ENCODE measurements around the gene ITPA. TPM values are rescaled to one million over a fixed set of nuclear protein-coding genes. Genes with fewer than 3 reads are reported as not detected.

The ITPA gene
- total RNA-seq, 3 donors from 2014 or later: 35.2 to 43.6 (median 39.1) TPM

DNA sequence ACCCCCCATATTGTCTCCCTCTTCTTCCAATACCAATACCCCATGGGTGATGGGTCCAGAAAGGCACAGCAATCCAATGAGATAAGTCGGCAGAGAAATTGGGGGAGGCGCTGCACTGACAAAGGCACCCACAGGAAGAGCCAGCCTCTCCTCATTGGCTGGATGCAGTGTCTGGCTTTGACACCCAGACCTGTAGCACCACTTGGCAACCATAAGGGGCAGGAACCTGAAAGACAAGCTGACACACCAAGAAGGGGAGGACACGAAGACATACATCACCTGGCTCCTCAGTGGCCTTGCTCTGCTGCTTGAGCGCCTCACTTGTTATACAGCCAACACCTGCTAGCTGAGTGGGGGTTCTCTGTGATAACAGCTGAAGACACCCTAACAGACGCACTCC is 49.1 kb downstream of the ITPA start:
- intact Hi-C loops (cut with DNase I; ENCODE audit: low total_unique reads): no loop called here
- H3K27me3 ChIP-seq: no peaks in the 10 kb centered on the region
- H3K4me1 ChIP-seq: no peaks in the 10 kb centered on the region
- H3K36me3 ChIP-seq: peaks cover 12% of the 10 kb centered on the region
- no peak overlapping the region for H3K27ac ChIP-seq
- H3K4me3 ChIP-seq: no peak overlapping the region
- TF ChIP-seq, protein P1, sequence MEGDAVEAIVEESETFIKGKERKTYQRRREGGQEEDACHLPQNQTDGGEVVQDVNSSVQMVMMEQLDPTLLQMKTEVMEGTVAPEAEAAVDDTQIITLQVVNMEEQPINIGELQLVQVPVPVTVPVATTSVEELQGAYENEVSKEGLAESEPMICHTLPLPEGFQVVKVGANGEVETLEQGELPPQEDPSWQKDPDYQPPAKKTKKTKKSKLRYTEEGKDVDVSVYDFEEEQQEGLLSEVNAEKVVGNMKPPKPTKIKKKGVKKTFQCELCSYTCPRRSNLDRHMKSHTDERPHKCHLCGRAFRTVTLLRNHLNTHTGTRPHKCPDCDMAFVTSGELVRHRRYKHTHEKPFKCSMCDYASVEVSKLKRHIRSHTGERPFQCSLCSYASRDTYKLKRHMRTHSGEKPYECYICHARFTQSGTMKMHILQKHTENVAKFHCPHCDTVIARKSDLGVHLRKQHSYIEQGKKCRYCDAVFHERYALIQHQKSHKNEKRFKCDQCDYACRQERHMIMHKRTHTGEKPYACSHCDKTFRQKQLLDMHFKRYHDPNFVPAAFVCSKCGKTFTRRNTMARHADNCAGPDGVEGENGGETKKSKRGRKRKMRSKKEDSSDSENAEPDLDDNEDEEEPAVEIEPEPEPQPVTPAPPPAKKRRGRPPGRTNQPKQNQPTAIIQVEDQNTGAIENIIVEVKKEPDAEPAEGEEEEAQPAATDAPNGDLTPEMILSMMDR (IDR thresholded peaks at IDR 0.05): no peak
- TF ChIP-seq POLR2AphosphoS5 (IDR thresholded peaks at IDR 0.05) (no peak), POLR2A (IDR thresholded peaks at IDR 0.05) (no peak)
- H3K9me3 ChIP-seq: no peaks in the 10 kb centered on the region
- no peak for DNase-seq (ENCODE audit: low spot score in 2 of 2)

DNA sequence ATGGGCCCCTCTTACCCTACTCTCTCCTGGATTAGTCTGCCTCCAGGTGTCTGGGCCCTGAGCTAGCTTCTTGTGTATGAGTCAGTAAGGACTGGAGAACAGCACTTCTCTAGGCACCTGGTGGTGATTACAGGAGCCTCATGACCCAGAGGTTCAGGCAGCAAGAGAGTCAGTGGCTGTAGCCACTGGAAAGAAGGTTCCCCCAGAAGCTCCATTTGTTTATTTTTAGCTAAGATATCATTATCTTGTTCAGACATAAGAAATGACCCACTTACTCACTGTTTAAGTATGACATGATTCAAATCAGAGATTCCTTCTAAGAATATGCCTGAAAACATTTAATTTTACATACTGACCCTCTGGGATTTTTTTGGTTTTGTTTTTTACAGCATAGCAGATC is 53.3 kb downstream of the ITPA start:
- Histone ChIP-seq H3K4me3 (no peak overlapping the region), H3K27ac (no peak overlapping the region), H3K36me3 (no peaks in the 10 kb centered on the region), H3K27me3 (no peaks in the 10 kb centered on the region), H3K4me1 (no peaks in the 10 kb centered on the region), H3K9me3 (no peaks in the 10 kb centered on the region)
- intact Hi-C loops (cut with DNase I; ENCODE audit: low total_unique reads): no loop called here
- no peak for TF ChIP-seq POLR2A (IDR thresholded peaks at IDR 0.05)
- TF ChIP-seq, protein P1 (IDR thresholded peaks at IDR 0.05): no peak
- TF ChIP-seq POLR2AphosphoS5 (IDR thresholded peaks at IDR 0.05): no peak
- no peak for DNase-seq (ENCODE audit: low spot score in 2 of 2)

GRCh38 chr20:3270051-3270450 is 60.8 kb downstream of the ITPA start:
- H3K4me1 ChIP-seq: no peaks in the 10 kb centered on the region
- DNase-seq (ENCODE audit: low spot score in 2 of 2): no peak
- no peaks in the 10 kb centered on the region for H3K36me3 ChIP-seq
- no peak for TF ChIP-seq POLR2AphosphoS5 (IDR thresholded peaks at IDR 0.05)
- no peak for TF ChIP-seq POLR2A (IDR thresholded peaks at IDR 0.05)
- H3K4me3 ChIP-seq: no peak overlapping the region
- intact Hi-C loops (cut with DNase I; ENCODE audit: low total_unique reads): no loop called here
- H3K9me3 ChIP-seq: no peaks in the 10 kb centered on the region
- no peaks in the 10 kb centered on the region for H3K27me3 ChIP-seq
- no peak overlapping the region for H3K27ac ChIP-seq

GRCh38 chr20:3273371-3273770 is 64.1 kb downstream of the ITPA start:
- H3K4me1 ChIP-seq: no peaks in the 10 kb centered on the region

More at GRCh38 chr20:3273371-3273770, 64.1 kb downstream of the ITPA start:
- no peak for DNase-seq (ENCODE audit: low spot score in 2 of 2)
- Histone ChIP-seq H3K4me3 (no peak overlapping the region), H3K27ac (no peak overlapping the region), H3K36me3 (no peaks in the 10 kb centered on the region), H3K9me3 (no peaks in the 10 kb centered on the region), H3K27me3 (no peaks in the 10 kb centered on the region)
- intact Hi-C loops (cut with DNase I; ENCODE audit: low total_unique reads): no loop called here
- TF ChIP-seq POLR2A (IDR thresholded peaks at IDR 0.05) (no peak), POLR2AphosphoS5 (IDR thresholded peaks at IDR 0.05) (no peak)
- TF ChIP-seq, protein P1 (IDR thresholded peaks at IDR 0.05): no peak

Other genes starting within 250 kb of the ITPA start
- gene GNRH2, start 165.9 kb upstream of the ITPA start, total RNA-seq: not detected
- gene MRPS26, start 163.4 kb upstream of the ITPA start, total RNA-seq: 10 to 100 TPM; 34.4 to 50.8 (median 44.9) TPM
- 1 to 10 TPM in 1 of 3 donors, not detected in 2; 4.5 TPM for gene OXT, start 137.9 kb upstream of the ITPA start, total RNA-seq
- gene AVP, start 124.8 kb upstream of the ITPA start, total RNA-seq: not detected
- gene FASTKD5, start 49.6 kb upstream of the ITPA start, total RNA-seq: 10 to 100 TPM; 15.4 to 18.3 (median 16.3) TPM
- 1 to 10 TPM; 5.9 to 8.9 (median 6.6) TPM for gene UBOX5, start 49.6 kb upstream of the ITPA start, total RNA-seq
- 10 to 100 TPM in 2 of 3 donors, 1 to 10 TPM in 1; 9.3 to 12.1 (median 11.3) TPM for gene LZTS3, start 35.9 kb upstream of the ITPA start, total RNA-seq
- gene DDRGK1, start 4.8 kb upstream of the ITPA start, total RNA-seq: 10 to 100 TPM; 87.1 to 91.8 (median 89.8) TPM
- gene SLC4A11, start 29.7 kb downstream of the ITPA start, total RNA-seq: 1 to 10 TPM in 2 of 3 donors, under 1 TPM in 1; 0.48 to 4.9 (median 3.1) TPM
- gene DNAAF9, start 198.2 kb downstream of the ITPA start, total RNA-seq: 10 to 100 TPM; 15.7 to 35.8 (median 22.8) TPM